Osteocyte (in vitro differentiated cells): ENCODE measurements around the gene MRPL3. TPM values are rescaled to one million over a fixed set of nuclear protein-coding genes. Genes with fewer than 3 reads are reported as not detected.

Experiments used
- DNase-seq: peaks from one replicate; pipeline ENCODE4 v3.0.0; 2021; ENCODE audit warnings: mixed read lengths; ENCODE audit not compliant: unreplicated experiment; ENCODE audit errors: extremely low spot score
- H3K27ac Mint-ChIP-seq: one replicate; pipeline ENCODE4 v1.8.0; 2021; ENCODE audit warnings: mild to moderate bottlenecking, mixed read lengths; ENCODE audit not compliant: unreplicated experiment
- H3K27me3 Mint-ChIP-seq: one replicate; pipeline ENCODE4 v1.8.0; 2021; ENCODE audit warnings: mixed read lengths; ENCODE audit not compliant: unreplicated experiment
- H3K36me3 Mint-ChIP-seq: one replicate; pipeline ENCODE4 v1.8.0; 2021; ENCODE audit warnings: mixed read lengths; ENCODE audit not compliant: unreplicated experiment
- H3K4me1 Mint-ChIP-seq: one replicate; pipeline ENCODE4 v1.8.0; 2021; ENCODE audit warnings: mixed read lengths; ENCODE audit not compliant: unreplicated experiment
- H3K4me3 Mint-ChIP-seq: one replicate; pipeline ENCODE4 v1.8.0; 2021; ENCODE audit warnings: mild to moderate bottlenecking, moderate library complexity, mixed read lengths; ENCODE audit not compliant: unreplicated experiment
- H3K9me3 Mint-ChIP-seq: one replicate; pipeline ENCODE4 v1.8.0; 2021; ENCODE audit warnings: mixed read lengths; ENCODE audit not compliant: unreplicated experiment
- total RNA-seq: library from RNA; stranded (reverse); gene quantifications from 2 replicates; pipeline ENCODE4 v1.2.1, GENCODE V29; 2021
- TF ChIP-seq, protein P1 (sequence below): fragments of 200-600 bp; sonication (generic); IDR thresholded peaks from 2 replicates; pipeline ENCODE4 v1.5.0; 2021; ENCODE audit warnings: antibody characterized with exemption, mild to moderate bottlenecking, moderate library complexity

Gene MRPL3
- total RNA-seq, 1 donor from 2014 or later, result 37.4 TPM

DNA sequence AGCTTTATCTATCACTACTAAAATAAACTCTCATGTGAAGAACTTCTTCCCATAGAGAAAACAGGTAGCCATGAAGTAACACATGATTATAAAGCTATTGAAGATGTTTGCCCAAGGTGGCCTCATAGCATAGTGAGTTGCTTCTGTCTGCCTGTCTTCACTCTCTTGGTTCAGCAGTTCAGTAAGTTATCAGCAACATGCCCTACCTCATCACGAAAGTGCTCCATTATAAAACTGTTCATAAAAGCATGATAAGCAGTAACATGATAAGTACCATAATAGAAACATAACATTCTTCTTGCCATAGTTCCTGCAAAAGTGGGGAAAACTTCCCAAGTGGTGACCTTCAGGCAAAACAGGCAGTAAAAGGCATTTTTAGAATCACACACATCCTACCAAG, 45.6 kb downstream of the MRPL3 start:
- H3K27me3 Mint-ChIP-seq, result no peaks in the 10 kb centered on the region
- no peaks in the 10 kb centered on the region for H3K4me1 Mint-ChIP-seq
- peaks cover 3% of the 10 kb centered on the region for H3K36me3 Mint-ChIP-seq
- no peak overlapping the region for H3K4me3 Mint-ChIP-seq
- DNase-seq, result no peak
- TF ChIP-seq, protein P1, sequence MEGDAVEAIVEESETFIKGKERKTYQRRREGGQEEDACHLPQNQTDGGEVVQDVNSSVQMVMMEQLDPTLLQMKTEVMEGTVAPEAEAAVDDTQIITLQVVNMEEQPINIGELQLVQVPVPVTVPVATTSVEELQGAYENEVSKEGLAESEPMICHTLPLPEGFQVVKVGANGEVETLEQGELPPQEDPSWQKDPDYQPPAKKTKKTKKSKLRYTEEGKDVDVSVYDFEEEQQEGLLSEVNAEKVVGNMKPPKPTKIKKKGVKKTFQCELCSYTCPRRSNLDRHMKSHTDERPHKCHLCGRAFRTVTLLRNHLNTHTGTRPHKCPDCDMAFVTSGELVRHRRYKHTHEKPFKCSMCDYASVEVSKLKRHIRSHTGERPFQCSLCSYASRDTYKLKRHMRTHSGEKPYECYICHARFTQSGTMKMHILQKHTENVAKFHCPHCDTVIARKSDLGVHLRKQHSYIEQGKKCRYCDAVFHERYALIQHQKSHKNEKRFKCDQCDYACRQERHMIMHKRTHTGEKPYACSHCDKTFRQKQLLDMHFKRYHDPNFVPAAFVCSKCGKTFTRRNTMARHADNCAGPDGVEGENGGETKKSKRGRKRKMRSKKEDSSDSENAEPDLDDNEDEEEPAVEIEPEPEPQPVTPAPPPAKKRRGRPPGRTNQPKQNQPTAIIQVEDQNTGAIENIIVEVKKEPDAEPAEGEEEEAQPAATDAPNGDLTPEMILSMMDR, result no peak
- H3K9me3 Mint-ChIP-seq, result no peaks in the 10 kb centered on the region
- no peak overlapping the region for H3K27ac Mint-ChIP-seq

- DNase-seq, result no peak
- TF ChIP-seq, protein P1, result no peak
- no peaks in the 10 kb centered on the region for H3K36me3 Mint-ChIP-seq
- no peak overlapping the region for H3K27ac Mint-ChIP-seq
- H3K4me3 Mint-ChIP-seq, result no peak overlapping the region
- H3K4me1 Mint-ChIP-seq, result no peaks in the 10 kb centered on the region
- no peaks in the 10 kb centered on the region for H3K27me3 Mint-ChIP-seq
- no peaks in the 10 kb centered on the region for H3K9me3 Mint-ChIP-seq
Measured at GRCh38 chr3:131454501-131454900, 48.3 kb downstream of the MRPL3 start.

DNA sequence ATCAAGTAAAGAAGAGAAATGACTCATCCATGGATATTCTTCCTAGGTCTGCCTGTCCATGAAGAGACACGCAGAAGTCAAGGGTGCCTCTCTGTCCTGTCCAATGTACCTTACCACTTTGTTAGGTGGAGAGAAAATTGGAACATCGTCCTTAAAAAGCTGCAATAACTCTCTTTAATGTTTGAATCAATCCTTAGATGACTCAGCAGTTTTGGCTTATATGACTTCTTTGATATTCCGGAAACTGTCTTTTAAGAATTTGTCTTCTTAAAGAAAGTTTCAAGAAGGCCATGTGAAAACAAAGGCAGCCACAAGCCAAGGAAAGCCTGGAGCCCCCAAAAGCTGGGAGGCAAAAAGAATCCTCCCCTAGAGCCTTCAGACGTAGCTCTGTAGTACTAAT, 49.2 kb downstream of the MRPL3 start:
- H3K36me3 Mint-ChIP-seq, result no peaks in the 10 kb centered on the region
- no peaks in the 10 kb centered on the region for H3K9me3 Mint-ChIP-seq
- no peaks in the 10 kb centered on the region for H3K27me3 Mint-ChIP-seq
- TF ChIP-seq, protein P1, result no peak
- H3K4me3 Mint-ChIP-seq, result no peak overlapping the region
- H3K27ac Mint-ChIP-seq, result no peak overlapping the region
- no peaks in the 10 kb centered on the region for H3K4me1 Mint-ChIP-seq
- DNase-seq, result no peak

GRCh38 chr3:131447349-131447748, 55.4 kb downstream of the MRPL3 start:
- Mint-ChIP-seq H3K4me3 (no peak overlapping the region), H3K4me1 (no peaks in the 10 kb centered on the region), H3K9me3 (peaks cover 5% of the 10 kb centered on the region), H3K36me3 (no peaks in the 10 kb centered on the region), H3K27me3 (no peaks in the 10 kb centered on the region), H3K27ac (no peak overlapping the region)
- DNase-seq, result no peak
- TF ChIP-seq, protein P1, result no peak

DNA sequence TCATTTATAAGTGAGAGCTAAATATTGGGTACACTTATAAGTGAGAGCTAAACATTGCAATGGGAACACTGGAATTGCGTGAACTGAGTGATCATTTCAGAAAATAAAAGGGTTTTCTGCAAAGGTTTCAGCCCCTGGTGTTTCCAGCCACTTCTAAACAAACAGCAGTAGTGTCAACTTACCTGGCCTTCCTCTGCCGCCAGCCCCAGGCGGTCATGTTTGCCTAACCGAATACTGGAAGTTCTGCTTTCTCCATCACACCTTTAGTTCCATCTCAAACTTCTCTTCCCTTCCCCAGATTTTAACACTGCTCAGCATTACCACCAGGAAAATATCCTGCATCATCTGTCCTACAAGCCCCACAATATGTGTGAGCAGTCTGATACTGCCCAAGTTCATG, 58.6 kb downstream of the MRPL3 start:
- no peaks in the 10 kb centered on the region for H3K4me1 Mint-ChIP-seq
- DNase-seq, result no peak

More for the DNA sequence above, 58.6 kb downstream of the MRPL3 start:
- TF ChIP-seq, protein P1, result no peak
- Mint-ChIP-seq H3K27me3 (peaks cover 5% of the 10 kb centered on the region), H3K4me3 (no peak overlapping the region), H3K27ac (no peak overlapping the region), H3K36me3 (no peaks in the 10 kb centered on the region), H3K9me3 (peaks cover 5% of the 10 kb centered on the region)
